ENCODE results near the gene QRICH2. TPM values are rescaled to one million over a fixed set of nuclear protein-coding genes. Genes with fewer than 3 reads are reported as not detected.

Gene QRICH2
- total and polyA plus RNA-seq, 10 of the 15 experiments (the other 5 are each of a cell fraction or from before 2014, with no cell fraction given), result 0.04 to 0.72 (median 0.25) TPM

- TF ChIP-seq TBL1XR1 (IDR thresholded peaks at IDR 0.05; ENCODE audit: low read depth, low read length) (0 out of 2 replicates have a peak, but pooled peaks have one; percentile 58), POLR2AphosphoS2 (IDR thresholded peaks at IDR 0.05; ENCODE audit: low read depth, low read length) (peak; percentile 45; the same call in 1 of the 2 replicates), BMI1 (IDR thresholded peaks at IDR 0.05; ENCODE audit: borderline replicate concordance) (no peak), POLR2A (IDR thresholded peaks at IDR 0.05; ENCODE audit: low read depth, low read length) (peak; percentile 99), RAD51 (IDR thresholded peaks at IDR 0.05) (0 out of 2 replicates have a peak, but pooled peaks have one; percentile 25), SREBF2 (IDR thresholded peaks at IDR 0.05; ENCODE audit: low read length) (no peak), E2F8 (IDR thresholded peaks at IDR 0.05; ENCODE audit: low read depth, partially characterized antibody) (no peak), REST (IDR thresholded peaks at IDR 0.05; ENCODE audit: low read depth, low read length) (no peak), ZBTB40 (IDR thresholded peaks at IDR 0.05; ENCODE audit: borderline replicate concordance) (peak; percentile 61; the same call in 1 of the 2 replicates), ETV6 (conservative IDR thresholded peaks at IDR 0.05 in 1 of 2, IDR thresholded peaks at IDR 0.05 in 1 of 2; ENCODE audit: borderline replicate concordance in 1 of 2, low read depth in 1 of 2) (no peak), GATAD2B (conservative IDR thresholded peaks at IDR 0.05; ENCODE audit: low read depth) (no peak; the same call in 1 of the 2 replicates), KDM1A (IDR thresholded peaks at IDR 0.05; ENCODE audit: borderline replicate concordance) (no peak), IRF4 (IDR thresholded peaks at IDR 0.05; ENCODE audit: low read depth, low read length) (0 out of 2 replicates have a peak, but pooled peaks have one; percentile 43), NFXL1 (IDR thresholded peaks at IDR 0.05; ENCODE audit: borderline replicate concordance) (no peak), ATF3 (IDR thresholded peaks at IDR 0.05; ENCODE audit: borderline replicate concordance, extremely low read depth, low read depth, low read length) (no peak)
Observed at GRCh38 chr17:76353599-76354316, 45.7 kb upstream of the QRICH2 start, which contains the start of gene PRPSAP1 (continued).
